ENCODE results near the gene NKD2. TPM values are rescaled to one million over a fixed set of nuclear protein-coding genes. Genes with fewer than 3 reads are reported as not detected.

NKD2 gene
- total RNA-seq, 1 donor = under 0.01 TPM

DNA sequence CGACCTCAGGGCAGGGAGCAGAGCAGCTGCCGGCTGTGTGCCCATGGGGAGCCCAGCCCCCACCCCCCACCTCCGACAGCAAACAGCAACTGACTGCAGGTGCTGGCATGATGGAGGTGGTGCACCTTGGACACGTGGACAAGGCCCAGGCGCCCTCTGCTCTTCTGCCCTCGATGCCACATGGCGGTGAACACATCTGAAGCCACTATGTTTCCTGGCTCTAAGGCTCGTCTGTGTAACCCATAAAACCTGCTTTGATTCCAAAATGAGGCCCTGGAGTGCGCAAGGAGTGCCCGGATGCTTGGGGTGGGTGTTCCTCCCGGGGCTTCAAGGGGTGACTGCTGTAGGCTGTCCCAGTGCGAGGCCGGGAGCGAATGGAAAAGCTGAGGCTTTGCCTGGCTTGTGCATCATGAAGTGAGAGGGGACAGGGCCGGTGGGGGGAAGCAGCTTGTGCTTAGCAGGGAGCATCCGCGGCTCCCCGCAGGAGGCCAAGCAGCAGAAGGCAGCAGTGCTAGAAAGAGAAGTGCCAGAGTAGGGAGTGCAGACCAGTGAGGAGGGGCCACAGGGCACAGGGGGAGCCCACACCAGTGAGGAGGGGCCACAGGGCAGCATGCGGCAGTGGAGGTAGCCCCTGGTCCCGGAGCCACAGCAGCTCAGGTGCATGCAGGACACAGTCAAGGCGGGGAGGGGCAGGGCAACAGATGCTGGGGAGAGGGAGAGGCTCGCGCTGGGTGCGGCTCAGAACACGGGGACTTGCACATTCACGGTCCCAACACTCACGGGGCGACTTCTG, 30.0 kb downstream of the NKD2 start:
- DNase-seq (ENCODE audit: low read depth in 2 of 3, low spot score in 2 of 3) = no peak

DNA sequence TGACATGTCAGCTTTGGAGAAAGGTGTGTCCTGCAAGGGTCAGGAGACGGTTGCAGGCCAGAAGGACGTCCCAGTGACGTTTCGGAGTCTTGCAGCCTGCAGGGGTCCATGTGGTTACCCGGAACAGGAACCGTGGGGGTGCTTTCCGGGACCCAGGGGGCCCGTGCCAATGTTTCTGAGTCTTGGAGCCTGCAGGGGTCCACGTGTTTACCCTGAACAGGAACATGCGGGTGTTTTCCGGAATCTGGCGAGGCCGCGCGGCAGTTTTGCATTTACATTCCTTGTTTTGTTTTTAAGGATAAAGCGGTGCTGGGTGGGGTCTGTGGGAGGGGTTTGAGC, 30.6 kb downstream of the NKD2 start:
- no peak for DNase-seq (ENCODE audit: low read depth in 2 of 3, low spot score in 2 of 3)

- DNase-seq (ENCODE audit: low read depth in 2 of 3, low spot score in 2 of 3) = no peak
Observed at GRCh38 chr5:1039706-1040260, 31.2 kb downstream of the NKD2 start.

GRCh38 chr5:1040571-1040970, 32.0 kb downstream of the NKD2 start:
- DNase-seq (ENCODE audit: low read depth in 2 of 3, low spot score in 2 of 3) = no peak

- no peak for DNase-seq (ENCODE audit: low read depth in 2 of 3, low spot score in 2 of 3)
Observed at GRCh38 chr5:1041225-1042143, 32.9 kb downstream of the NKD2 start.

DNA sequence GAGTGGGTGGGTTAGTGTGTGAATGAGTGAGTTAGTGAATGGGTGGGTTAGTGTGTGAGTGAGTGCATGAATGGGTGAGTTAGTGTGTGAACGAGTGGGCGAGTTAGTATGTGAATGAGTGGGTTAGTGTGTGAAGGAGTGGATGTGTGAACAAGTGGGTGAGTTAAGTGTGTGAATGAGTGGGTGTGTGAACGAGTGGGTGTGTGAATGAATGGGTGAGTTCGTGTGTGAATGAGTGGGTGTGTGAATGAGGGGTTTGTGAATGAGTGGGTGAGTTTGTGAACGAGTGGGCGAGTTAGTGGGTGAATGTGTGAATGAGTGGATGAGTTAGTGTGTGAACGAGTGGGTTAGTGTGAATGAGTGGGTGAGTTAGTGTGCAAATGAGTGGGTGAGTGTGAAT, 34.0 kb downstream of the NKD2 start:
- DNase-seq (ENCODE audit: low read depth in 2 of 3, low spot score in 2 of 3) = no peak

GRCh38 chr5:1043327-1043726, 34.7 kb downstream of the NKD2 start:
- no peak for DNase-seq (ENCODE audit: low read depth in 2 of 3, low spot score in 2 of 3)

DNA sequence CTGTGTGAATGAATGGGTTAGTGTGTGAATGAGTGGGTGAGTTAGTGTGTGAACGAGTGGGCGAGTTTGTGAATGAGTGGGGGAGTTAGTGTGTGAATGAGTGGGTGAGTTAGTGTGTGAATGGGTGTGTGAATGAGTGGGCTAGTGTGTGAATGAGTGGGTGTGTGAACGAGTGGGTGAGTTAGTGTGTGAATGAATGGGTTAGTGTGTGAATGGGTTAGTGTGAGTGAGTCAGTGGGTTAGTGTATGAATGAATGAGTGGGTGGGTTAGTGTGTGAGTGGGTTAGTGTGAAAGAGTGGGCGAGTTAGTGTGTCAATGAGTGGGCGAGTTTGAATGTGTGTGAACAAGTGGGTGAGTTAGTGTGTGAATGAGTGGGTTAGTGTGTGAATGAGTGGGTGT, 35.5 kb downstream of the NKD2 start:
- no peak for DNase-seq (ENCODE audit: low read depth in 2 of 3, low spot score in 2 of 3)

GRCh38 chr5:1045960-1046560, 37.5 kb downstream of the NKD2 start:
- DNase-seq (ENCODE audit: low read depth in 2 of 3, low spot score in 2 of 3) = no peak

DNA sequence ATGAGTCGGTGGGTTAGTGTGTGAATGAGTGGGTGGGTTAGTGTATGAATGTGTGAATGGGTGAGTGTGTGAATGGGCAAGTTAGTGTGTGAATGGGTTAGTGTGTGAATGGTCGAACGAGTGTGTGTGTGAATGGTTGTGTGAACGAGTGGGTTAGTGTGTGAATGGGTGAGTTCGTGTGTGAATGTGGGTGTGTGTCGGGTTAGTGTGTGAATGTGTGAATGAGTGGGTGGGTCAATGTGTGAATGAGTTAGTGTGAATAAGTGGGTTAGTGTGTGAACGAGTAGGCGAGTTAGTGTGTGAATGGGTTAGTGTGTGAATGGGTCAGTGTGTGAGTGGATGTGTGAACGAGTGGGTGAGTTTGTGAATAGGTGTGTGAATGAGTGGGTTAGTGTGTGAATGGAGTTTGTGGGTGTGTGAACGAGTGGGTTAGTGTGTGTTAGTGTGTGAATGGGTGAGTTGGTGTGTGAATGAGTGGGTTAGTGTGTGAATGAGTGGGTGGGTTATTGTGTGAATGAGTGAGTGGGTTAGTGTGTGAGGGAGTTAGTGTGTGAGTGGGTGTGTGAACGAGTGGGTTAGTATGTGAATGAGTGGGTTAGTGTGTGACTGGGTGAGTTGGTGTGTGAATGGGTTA, 38.8 kb downstream of the NKD2 start:
- no peak for DNase-seq (ENCODE audit: low read depth in 2 of 3, low spot score in 2 of 3)

GRCh38 chr5:1048162-1048721, 39.6 kb downstream of the NKD2 start:
- no peak for DNase-seq (ENCODE audit: low read depth in 2 of 3, low spot score in 2 of 3)

DNA sequence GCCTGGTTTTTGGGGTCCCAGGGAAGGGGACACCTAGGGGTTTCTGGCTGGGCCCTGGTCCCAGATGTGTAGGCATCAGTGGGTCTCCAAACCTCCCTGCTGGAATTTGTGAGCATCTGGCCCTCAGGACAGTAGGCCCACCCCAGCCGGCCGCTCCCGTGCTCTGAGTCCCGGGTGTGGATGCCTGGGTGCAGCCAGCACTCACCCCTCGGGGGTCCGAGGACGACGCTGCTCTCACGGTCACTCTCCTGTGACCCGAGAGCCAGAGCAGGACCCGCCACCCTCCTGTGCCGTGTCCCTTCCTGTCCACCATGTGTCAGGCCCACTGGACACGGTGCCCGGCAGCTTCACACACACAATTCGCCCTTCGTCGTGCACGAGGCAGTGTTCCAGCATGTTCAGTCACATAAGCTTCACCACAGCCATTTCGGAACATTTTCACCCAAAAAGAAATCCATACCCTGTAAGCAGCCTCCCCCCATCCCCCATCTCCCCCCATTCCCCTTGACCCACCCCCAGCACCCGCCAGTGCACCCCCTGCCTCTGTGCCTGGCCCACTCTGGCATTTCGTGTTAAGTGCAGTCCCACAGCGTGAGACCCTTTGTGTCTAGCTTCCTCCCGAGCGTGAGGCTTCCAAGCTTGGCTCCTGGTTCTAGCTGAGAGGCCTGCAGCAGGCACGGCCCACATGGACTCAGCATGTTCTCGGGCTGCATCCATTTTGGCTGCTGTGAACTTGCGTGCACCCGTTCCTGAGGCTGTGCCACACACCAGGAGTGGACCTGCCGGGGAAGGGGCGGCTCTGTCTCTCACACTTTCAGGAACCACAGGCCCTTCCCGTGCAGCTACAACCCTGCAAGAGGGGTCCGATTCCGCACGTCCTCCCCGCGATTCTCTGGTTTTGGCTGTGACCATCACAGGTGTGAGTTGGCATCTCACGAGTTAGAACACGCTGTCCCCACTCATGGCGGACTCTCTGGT, 40.5 kb downstream of the NKD2 start:
- no peak for DNase-seq (ENCODE audit: low read depth in 2 of 3, low spot score in 2 of 3)

- DNase-seq (ENCODE audit: low read depth in 2 of 3, low spot score in 2 of 3) = no peak
Observed at GRCh38 chr5:1050423-1051365, 42.1 kb downstream of the NKD2 start.

DNA sequence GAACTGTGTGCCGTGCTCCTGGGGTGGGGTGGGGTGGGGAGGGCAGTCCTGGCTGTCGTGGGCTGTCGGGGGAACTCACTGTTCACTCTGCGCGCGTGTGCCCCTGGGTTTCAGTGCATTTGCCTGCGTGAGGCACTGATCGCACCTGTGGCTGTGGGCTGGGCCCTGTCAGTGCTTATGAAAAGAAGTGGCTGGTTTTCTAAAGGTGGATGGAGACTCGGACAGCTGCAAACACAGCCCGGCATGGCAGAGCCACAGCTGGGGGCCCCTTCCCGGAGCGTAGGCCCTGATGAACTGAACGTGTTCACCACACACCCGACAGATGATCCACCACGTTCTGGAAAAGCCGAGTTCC, 42.7 kb downstream of the NKD2 start:
- no peak for DNase-seq (ENCODE audit: low read depth in 2 of 3, low spot score in 2 of 3)

DNA sequence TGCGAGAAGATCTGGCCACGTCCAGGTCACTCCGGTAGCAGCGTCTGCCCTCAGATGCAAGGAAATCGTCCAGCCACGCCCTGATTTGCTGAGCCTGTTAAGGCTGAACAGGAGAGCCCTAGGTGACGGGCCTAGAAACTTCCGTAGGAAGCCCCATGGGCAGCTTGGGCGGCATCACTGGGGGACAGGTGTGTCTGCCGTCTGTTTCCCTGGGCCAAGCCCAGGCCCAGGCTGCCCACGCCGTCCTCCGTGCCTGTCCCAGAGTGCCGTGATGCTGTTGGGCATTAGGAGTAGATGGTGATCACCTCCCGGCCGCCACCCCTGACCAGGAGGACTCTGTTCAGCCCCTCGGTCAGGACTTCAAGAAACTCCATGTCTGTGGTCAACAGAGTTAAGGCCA, 43.5 kb downstream of the NKD2 start:
- no peak for DNase-seq (ENCODE audit: low read depth in 2 of 3, low spot score in 2 of 3)

- no peak for DNase-seq (ENCODE audit: low read depth in 2 of 3, low spot score in 2 of 3)
Observed at GRCh38 chr5:1052641-1053390, 44.2 kb downstream of the NKD2 start.

DNA sequence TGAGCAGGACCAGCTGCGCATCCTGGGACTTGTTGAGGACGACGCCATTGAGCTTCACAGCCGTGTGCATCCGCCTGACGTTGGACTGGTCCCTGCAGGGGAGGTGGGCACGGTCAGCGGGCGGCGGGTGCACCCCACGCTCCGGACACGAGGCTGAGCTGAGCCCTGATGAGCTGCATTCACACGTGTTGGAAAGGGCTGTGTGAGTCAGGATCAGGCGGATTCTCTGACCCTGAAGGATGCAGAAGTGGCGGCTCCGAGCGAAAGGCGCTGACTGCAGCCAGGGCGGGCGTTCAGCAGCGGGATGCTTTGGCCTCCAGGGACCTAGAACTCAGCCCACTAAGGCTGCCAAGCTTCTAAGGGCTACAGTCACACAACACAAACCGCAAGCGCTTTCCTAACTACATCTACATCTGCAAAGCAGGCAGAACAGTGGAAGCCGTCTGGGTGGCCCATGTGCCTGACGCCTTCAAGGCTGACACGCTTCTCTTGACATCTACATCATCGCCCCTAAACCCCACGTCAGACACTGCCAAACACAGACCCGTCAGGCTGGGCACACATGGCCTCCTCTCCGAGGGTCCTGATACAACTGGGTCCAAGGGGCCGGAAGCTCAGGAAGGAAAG, 44.9 kb downstream of the NKD2 start:
- no peak for DNase-seq (ENCODE audit: low read depth in 2 of 3, low spot score in 2 of 3)
